Measurements from ENCODE around the gene CBLL1.

The CBLL1 gene

GRCh38 chr7:107743567-107744344, at the start of gene CBLL1:
CBLL1 (plus strand) TSS chr7:107744142; CDS start chr7:107744164, 22 bp downstream.
- DNase-seq (ENCODE audit: low read depth) = peak; percentile 93

- DNase-seq (ENCODE audit: low read depth) = no peak
These were observed 49.6 kb upstream of the CBLL1 start for GRCh38 chr7:107694386-107694785.

- no peak for DNase-seq (ENCODE audit: low read depth)
These were observed 47.5 kb upstream of the CBLL1 start for GRCh38 chr7:107696330-107696946.

- DNase-seq (ENCODE audit: low read depth) = no peak
These were observed 46.5 kb upstream of the CBLL1 start for GRCh38 chr7:107697321-107698049.

- no peak for DNase-seq (ENCODE audit: low read depth)
These were observed 43.4 kb upstream of the CBLL1 start for GRCh38 chr7:107700570-107700969.

DNA sequence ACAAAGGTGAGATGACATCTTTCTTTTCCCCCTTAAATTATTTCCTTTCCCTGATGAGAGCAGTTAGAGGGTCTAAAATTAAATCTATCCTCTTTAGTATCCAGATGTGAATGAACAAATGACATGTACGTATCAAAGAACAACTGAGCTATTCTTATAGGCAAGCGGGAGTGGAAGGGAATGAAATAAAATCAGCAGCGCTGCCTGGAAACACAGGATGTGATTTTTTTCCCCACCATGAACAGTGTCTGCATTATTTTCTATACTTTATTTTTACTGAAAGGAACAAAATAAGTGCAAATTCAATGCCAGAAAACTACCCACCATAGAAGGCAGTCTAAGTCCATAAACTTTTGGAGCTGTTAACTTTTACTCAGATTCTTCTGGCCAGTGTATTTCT, 42.8 kb upstream of the CBLL1 start:
- no peak for DNase-seq (ENCODE audit: low read depth)

GRCh38 chr7:107703219-107703618, 40.7 kb upstream of the CBLL1 start:
- DNase-seq (ENCODE audit: low read depth) = no peak

DNA sequence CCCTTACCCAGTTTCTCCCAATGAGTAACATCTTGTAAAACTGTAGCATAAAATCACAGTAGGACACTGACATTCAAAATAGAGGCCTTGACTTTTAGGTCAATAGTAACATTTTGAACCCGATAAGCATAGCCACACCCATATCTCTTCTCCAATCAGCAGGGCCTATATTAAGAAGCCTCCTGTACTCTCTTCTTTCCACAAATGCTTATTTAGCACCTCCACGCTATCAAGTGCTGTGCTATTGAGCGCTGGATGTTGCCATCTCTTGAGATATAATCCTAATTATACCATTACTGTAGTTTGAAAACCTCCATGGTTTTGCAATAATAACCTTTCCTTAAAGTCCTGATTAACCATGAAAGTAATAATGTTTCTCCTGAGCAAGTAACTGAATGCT, 40.1 kb upstream of the CBLL1 start:
- DNase-seq (ENCODE audit: low read depth) = no peak

DNA sequence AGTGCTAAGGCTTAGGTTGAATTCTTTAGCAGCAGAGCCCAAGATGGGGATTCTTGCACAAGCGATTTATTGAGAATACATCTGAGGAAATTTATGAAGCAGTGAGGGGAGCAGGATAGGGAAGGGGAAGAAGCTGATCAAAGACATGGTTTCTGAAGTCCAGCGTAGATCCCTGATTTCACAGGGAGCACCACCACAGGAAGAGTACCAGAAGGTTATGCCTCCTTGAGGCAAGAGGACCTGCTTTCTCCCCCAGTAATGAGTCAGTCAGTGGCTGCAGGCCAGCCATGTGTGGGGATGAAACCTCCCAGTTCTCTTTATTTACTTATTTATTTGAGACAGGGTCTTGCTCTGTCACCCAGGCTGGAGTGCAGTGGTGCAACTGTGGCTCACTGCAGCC, 35.0 kb upstream of the CBLL1 start:
- DNase-seq (ENCODE audit: low read depth) = no peak

- peak; percentile 53 for DNase-seq (ENCODE audit: low read depth)
These were observed 32.6 kb upstream of the CBLL1 start for GRCh38 chr7:107711301-107711700.

DNA sequence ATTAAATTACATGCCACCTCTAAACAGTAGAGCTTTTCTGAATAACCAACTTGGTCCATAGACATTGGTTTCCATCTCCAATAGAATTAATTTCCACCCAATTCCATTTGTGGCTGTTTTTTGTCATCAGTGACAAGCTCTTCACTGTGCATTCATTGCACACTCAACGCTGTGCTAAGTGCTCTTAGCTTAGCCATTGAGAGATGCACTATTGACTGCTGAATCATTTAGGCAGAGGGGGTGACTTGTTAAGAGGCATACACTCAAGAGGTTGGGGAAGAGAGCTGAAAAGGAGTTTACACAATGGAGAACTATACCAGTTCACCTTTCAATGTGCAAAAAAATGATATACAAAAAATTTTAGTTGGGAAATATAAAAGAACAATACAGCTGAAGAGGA, 31.9 kb upstream of the CBLL1 start:
- no peak for DNase-seq (ENCODE audit: low read depth)

- no peak for DNase-seq (ENCODE audit: low read depth)
These were observed 31.0 kb upstream of the CBLL1 start for GRCh38 chr7:107712896-107713295.

DNA sequence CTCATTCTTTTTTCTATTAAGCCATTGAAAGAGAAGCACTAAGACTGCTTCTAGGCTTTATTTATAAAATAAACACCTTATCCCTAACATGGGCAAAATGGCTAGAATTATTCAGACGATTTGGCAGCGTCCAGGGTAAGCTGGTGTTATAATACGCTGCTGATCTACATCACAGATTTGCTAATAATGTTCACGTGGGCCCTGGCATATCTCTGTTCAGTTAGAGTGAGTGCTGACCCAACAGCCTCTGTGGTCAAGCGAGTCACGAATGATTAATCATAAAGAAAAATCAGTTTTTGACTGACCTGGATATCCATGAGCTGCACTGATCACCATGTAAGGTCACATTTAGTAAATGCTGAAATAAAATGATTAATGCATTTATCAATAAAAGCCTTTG, 28.4 kb upstream of the CBLL1 start:
- DNase-seq (ENCODE audit: low read depth) = peak; percentile 79

GRCh38 chr7:107718456-107719193, 25.3 kb upstream of the CBLL1 start:
- no peak for DNase-seq (ENCODE audit: low read depth)

DNA sequence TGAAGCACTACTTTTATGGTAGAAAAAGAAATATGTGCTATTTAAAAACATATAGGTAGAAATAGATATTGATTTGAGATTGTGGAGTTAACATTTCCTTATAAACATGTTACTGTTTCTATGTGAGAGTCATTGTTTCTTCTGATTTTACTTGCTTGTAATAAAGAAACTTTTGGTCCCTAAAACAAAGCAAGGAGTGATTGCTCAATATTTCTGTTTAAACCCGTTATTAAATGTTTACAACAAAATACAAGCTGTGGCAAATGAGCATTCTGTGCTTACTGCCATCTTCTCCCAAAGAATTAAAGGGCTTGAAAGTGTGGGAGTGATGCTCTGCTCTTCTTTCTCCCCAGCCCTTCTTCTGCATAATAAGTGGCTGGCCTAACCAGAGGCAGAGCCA, 22.7 kb upstream of the CBLL1 start:
- no peak for DNase-seq (ENCODE audit: low read depth)

DNA sequence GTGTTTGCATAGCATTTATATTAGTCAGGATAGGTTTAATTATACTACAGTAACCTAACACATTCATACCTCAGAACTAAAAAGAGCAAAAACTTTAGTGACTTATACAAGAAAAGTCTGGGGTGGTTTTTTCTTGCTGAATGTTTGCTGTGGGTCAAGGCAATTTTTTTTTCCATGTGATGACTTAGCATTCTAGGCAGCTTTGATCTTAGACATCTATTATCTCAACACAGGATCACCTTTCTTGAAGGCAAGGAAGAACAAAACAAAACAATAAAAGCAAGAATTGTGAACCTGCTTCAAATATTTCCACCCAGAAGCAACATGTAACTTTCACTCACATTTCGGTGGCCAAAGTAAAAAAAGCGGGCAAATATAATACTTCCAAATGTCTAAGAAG, 20.7 kb upstream of the CBLL1 start:
- no peak for DNase-seq (ENCODE audit: low read depth)

DNA sequence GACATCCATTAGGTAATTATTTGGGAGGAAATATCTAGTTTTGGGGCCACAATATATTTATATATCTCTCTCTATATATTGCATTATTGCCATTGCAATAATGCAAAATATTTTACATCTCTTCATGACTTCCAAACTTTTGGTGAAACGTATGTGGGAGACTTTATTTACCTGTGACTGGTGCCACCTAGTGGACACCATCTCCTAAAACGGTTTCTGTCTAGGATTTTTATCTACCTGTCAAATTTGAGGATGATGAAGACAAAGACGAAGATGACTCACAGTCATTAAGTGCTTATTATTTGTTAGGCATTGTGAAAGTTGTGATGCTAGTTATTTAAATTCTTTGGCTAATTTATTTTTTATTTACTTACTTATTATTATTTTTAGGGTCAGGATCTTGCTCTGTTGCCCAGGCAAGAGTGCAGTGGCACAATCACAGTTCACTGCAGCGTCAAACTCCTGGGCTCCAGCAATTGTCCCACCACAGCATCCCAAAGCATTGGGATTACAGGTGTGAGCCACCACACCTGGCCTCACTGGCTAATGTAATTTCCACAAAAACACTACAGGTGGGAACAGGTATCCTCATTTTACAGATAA, 18.7 kb upstream of the CBLL1 start:
- DNase-seq (ENCODE audit: low read depth) = peak; percentile 69

- DNase-seq (ENCODE audit: low read depth) = no peak
These were observed 17.4 kb upstream of the CBLL1 start for GRCh38 chr7:107726356-107727130.

DNA sequence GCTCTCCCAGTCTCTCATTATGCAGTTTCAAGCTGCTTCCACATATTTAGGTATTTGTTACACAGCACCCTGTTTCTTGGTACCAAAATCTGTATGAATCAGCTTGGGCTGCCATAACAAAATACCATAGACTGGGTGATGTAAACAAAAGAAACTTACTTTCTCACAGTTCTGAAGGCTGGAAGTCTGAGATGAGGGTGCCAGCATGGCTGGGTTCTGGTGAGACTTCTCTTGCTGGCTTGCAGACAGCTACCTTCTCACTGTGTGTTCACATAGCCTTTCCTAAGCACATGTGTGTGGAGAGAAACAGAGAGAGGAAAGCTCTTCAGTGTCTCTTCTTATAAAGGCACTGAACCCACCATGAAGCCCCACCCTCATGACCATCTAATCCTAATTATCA, 15.7 kb upstream of the CBLL1 start:
- no peak for DNase-seq (ENCODE audit: low read depth)

GRCh38 chr7:107742678-107743566, 1.0 kb upstream of the CBLL1 start:
- DNase-seq (ENCODE audit: low read depth) = no peak
